H1 (cell line): ENCODE results near the gene RTN3. TPM values are rescaled to one million over a fixed set of nuclear protein-coding genes. Genes with fewer than 3 reads are reported as not detected.

Experiments
- ASH2L ChIP-seq: fragments of 200-600, 300-600 bp; sonication (generic); IDR thresholded peaks from one replicate; pipeline ENCODE4 v1.7.1; 2017; ENCODE audit warnings: low read length
- KDM1A ChIP-seq: fragments of 200-600, 300-600 bp; sonication (generic); IDR thresholded peaks from 2 replicates; pipeline ENCODE4 v1.7.1; 2016; ENCODE audit warnings: mild to moderate bottlenecking, low read length, borderline replicate concordance
- RAD21 ChIP-seq, 2 experiments: IDR thresholded peaks in 1 of 2; conservative IDR thresholded peaks in 1 of 2; 2 replicates each; pipeline ENCODE4 v1.6.1; 2011; ENCODE audit warnings: low read depth in 2 of 2, low read length in 2 of 2, improper control_type of control experiment in 1 of 2, inconsistent platforms in 1 of 2, mild to moderate bottlenecking in 1 of 2, moderate library complexity in 1 of 2
- YY1 ChIP-seq: IDR thresholded peaks from 2 replicates; pipeline ENCODE4 v1.6.1; 2011; ENCODE audit warnings: low read depth, mild to moderate bottlenecking, low read length
- polyA plus RNA-seq, 7 experiments: library from polyadenylated mRNA; depleted of rRNA in 3 of 7; stranded (reverse) in 5 of 7; unstranded in 2 of 7; fragments of >200 nt in 5 of 7; fragments of 200-250 nt in 2 of 7; gene quantifications; 1 replicate in 5 of 7; 2 replicates in 1 of 7; 4 replicates in 1 of 7; pipeline versions ENCODE4 v1.2.1 to v1.2.3, GENCODE V29; 2011 to 2013; ENCODE audit warnings: missing spikeins in 2 of 7, mixed read lengths in 2 of 7
- total RNA-seq: library from RNA; stranded (reverse); fragmentation: NEBNext Ultra II Directional; extraction: Animal tissue kit (Norgen Biotek cat#: 25700); gene quantifications from 2 replicates; pipeline ENCODE4 v1.2.1, GENCODE V29; 2021

Gene RTN3
- total and polyA plus RNA-seq, 2 of the 8 experiments (the other 6 are each of a cell fraction or from before 2014, with no cell fraction given), result 160 to 203 TPM

- TF ChIP-seq YY1, result 0 out of 2 replicates have a peak, but pooled peaks have one; percentile 7
- TF ChIP-seq ASH2L, result peak; percentile 60
- peak; percentile 57 to 75 for TF ChIP-seq RAD21 (IDR thresholded peaks at IDR 0.05 in 1 of 2, conservative IDR thresholded peaks at IDR 0.05 in 1 of 2; ENCODE audit: low read depth in 2 of 2, low read length in 2 of 2)
- no peak for TF ChIP-seq KDM1A
Observed at GRCh38 chr11:63670433-63671321, 10.6 kb upstream of the RTN3 start (continued).
